Eye (tissue), 1 donor: Measurements from ENCODE around the gene CEPT1.
"Not testable (repeated sequence)": the region's sequence is repeated elsewhere in the genome, so short reads cannot be mapped to it uniquely, and the experiment has no call there.

Experiments used
- DNase-seq: peaks from one replicate; pipeline ENCODE4 v3.0.0-alpha.2; 2015

The CEPT1 gene

DNA sequence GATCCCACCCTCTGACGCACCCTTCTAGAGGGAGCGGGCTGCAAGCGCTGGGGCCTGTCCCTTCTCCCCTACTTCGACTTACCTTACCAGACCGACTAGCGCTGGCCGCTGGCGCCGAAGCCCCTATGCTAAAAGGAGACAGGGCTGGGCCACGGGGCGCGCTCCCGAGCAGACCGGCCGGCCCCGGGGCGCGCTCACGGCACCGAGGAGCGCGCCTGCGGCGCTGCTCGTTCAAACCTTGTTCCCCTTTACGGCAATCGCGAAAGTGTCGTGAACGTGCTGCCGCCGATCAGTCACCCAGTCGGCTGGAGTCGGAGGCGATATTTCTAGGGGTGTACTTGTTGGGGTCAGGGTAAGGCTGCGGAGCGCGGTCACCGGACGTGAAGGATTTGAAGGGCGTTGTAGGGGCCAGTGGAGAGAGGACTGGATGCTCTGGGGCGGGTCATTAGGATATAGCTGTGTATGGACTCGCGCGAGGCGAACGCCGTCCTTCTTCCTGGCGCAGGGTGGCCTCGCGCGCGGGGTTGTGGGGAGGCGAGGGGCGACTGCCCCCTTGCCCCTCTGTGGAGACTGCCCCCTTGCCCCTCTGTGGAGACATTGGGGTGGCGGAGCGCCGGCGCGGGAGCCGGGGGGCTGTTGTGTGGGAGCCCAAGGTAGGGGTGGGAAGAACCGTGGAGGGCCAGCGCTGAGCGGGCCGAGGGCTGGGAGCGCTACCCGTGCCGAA, at the start of gene CEPT1, which contains the start of gene DRAM2:
TSS of gene CEPT1 (plus strand) at position 268 of the 724 bp plus-strand sequence. CDS start 7,492 bp downstream, outside the sequence.
TSS of gene DRAM2 (minus strand) at position 138 of the 724 bp plus-strand sequence. CDS start 8,539 bp downstream, outside the sequence.
- DNase-seq, result peak; percentile 99

DNA sequence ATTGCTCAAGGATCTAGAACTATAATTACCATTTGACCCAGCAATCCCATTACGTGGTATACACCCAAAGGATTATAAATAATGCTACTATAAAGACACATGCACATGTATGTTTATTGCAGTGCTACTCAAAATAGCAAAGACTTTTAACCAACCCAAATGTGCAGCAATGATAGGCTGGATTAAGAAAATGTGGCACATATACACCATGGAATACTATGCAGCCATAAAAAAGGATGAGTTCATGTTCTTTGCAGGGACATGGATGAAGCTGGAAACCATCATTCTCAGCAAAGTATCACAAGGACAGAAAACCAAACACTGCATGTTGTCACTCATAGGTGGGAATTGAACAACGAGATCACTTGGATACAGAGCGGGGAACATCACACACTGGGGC, 44.6 kb upstream of the CEPT1 start:
- DNase-seq, result not testable (repeated sequence)

DNA sequence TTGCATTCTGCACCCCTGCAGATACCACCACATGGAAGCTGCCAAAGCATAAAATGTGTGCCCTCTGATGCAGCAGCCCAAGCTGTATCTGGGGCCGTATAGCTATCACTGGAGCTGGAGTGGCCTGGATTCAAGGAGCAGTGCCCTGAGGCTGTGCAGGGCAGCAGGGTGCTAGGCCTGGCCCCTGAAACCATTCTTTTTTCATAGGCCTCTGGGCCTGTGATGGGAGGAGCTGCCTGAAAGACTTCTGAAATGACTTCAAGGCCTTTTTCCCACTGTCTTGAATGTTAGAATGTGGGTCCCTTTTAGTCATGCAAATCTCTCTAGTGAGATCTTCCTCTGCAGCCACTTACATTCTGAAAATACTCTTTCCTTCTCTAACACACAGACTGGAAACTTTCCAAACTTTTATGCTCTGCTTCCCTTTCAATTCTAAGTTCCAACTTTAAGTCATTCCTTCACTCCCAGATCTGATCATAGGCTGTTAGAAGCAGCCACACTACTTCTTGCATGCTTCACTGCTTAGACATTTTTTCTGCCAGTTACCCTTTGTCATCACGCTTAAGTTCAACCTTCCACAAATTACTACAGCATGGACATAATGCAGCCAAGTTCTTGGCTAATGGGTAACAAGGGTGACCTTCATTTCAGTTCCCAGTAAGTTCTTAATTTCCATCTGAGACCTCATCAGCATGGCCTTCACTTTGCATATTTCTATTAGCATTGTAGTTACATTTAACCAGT, 42.5 kb upstream of the CEPT1 start:
- no peak for DNase-seq

DNA sequence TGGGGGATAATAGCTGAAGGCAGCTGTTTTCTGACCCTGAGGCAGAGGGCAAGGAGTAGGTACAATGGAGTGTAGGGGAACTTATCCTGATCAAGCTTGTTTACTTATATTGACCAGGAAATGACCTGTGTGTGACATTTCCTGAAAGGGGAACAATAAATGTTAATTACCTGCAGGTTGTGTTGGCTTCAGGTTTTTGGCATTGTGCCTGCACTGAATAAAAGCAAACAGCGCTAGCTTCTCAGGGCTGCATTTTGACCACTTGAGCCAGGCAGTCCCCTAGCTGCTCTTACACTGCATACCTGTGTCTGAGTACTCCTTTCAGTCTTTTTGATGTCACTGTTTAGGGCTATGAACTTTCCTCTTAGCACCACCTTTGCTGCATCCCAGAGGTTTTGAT, 40.7 kb upstream of the CEPT1 start:
- no peak for DNase-seq

DNA sequence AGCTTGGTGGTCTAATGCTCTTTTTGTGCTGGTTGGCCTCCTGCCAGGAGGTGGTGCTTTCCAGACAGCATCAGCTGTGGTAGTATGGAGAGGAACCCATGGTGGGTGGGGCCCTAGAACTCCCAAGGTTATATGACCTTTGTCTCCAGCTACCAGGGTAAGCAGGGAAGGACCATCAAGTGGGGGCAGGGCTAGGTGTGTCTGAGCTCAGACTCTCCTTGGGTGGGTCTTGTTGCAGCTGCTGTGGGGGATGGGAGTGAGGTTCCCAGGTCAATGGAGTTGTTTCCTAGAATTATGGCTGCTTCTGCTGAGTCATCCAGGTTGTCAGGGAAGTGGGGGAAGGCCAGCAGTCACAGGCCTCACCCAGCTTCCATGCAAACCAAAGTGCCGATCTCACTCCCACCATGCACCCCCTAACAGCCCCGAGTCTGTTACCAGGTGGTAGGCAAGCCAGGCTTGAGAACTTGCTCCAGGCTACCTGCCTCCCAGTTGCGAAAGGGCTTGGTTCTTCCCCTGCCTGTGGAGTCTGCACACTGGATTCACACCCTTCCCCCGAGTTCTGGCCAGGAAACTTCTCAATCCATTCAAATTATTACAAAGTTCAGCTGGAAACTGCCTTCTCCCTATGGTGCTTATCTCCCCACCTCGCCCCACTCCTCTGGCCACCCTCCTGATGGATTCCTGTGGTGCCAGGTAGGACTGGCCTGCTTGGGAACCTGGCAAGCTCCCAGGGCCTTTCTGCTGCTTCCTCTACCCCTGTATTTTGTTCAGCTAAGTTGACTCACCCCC, 38.0 kb upstream of the CEPT1 start:
- no peak for DNase-seq

DNA sequence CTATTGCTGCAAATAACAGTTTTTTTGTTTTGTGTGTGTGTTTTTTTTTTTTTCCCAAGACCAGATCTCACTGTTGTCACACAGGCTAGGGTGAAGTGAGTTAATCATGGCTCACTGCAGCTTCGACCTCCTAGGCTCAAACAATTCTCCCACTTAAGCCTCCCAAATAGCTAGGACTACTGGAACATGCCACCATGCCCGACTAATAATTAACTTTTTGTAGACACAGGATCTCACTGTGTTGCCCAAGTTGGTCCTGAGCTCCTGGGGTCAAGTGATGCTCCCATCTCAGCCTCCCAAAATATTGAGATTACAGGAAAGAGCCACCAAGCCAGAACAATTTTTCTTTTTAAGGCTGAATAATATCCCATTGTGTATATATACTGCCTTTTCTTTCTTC, 35.0 kb upstream of the CEPT1 start:
- no peak for DNase-seq

DNA sequence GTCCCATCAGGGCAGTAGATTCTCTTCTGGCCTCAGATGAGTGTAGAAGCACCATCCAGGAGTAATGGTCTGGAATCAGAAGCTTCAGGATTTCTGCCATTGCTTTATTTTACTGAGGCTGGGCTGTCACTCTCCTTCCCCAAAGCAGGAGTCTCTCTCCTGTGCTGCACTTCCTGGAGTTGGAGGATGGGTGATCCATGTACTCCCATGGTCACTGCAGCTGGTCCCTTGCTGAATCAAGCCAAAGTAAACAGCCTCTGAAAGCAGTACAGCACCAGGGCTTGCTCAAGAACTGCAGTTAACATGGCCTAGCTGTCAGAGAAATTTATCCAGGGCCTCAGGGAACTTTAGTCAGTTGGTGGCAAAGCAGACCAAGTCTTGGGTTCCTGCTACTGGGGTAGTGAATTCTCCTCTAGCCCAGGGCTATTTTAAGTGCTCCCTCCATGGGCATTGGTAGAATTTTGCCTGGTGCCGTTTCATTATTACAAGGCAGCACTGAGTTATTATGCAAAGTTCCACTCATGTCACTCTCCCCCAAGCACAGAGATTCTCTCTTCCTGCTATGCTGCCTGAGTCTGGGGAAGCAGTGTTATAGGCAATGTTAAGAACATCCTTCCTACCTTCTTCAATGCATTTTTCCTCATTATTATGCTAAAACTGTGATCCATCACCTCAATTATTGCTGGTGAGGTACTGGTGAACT, 29.7 kb upstream of the CEPT1 start:
- DNase-seq, result no peak

DNA sequence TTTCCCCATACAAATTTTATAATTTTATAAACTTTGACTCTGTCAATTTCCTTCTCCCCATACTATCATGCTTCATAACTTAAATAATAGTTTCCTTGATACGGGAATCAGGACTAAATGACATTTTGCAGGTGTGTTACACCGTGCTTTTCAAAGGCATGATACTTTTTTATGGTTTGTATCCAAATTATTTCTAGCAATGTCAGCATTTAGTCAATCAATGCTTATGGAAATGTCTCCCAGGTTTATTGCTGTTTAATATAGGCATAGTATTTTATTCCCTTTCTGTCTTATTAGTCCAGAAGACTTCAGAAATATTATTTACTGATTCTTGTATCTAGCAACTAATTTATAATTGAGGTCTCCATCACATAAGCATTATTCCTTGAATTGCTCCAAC, 23.5 kb upstream of the CEPT1 start:
- DNase-seq, result no peak

DNA sequence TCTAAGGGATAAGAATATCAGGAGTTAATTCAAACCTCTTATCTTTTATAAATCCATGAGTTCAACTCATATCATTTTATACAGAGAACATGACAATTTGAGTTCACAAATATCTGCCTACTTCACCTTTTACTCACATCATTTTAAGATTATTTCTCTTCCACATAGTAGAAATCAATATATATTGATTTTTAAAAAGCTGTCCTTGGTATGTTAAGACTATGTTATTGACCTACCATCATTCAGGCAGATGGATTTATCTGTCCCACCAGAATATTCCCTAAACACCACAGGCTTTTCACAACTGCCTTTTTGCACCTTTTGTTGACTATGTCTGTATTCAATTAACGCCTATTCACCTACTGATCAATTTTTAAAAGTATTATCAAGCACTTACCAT, 13.7 kb upstream of the CEPT1 start:
- DNase-seq, result no peak

DNA sequence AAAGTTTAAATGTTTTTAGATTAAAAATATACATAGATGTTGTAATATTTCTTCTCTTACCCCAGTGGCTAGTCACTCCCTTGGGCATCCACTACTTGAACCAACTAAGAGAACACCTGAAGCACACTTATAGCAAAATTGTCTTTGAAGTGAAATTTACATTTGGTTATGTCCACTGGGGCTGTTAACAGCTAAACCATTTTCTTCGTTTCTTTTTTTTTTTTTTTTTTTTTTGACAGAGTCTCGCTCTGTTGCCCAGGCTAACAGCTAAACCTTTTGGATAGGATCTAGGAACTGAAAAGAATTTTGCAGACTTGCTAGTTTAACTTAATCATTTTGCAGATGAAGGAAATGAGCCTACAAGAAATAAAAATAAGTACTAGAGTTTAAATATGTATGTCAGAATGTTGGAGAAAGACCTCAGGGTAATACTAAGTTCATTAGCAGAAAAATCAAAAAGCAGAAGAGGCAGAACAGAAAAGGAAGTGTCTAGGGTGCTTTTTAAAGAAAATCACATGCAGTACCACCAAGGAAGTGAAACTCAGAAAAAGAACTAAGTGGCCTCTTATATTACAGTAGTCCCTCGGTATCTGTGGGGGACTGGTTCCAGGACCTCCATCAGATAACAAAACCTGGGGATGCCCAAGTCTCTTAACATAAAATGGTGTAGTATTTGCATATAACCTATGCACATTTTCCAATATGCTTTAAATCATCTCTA, 11.9 kb upstream of the CEPT1 start:
- DNase-seq, result no peak

DNA sequence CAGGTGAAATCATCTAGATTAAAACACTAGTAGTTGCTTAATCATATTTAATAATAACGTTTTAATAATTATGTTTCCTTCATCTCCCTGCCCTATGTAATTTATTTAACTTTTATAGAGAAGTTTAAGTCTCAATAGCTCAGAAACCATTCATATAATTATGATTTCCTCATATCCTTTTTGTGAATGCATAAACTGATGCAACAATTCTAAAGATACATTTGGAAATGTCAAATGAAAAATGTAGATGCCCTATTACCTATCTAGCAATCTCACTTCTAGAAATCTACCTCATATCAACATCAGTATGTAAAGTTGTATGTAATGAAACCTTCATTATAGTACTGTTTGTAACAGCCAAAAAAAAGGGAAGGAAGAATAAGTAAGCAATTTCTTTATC, 10.6 kb upstream of the CEPT1 start:
- no peak for DNase-seq

DNA sequence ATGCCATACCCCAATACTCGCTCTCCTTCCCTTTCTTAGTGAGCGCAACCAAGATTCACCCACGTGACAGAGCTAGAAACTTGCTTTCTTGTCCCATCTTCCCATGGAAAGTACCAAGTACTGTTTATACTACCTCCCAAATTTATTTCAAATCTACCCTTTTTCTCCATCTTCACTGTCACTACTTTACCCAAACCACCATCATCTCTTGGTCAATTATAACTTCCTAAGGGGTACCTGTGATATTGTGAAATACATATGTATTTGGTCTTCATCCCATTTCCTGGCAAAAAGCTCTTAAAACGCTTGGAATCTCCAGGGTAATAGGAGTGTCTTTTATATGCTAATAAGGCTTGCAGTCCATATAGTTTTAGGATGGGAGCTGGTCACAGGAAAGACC, 8.3 kb upstream of the CEPT1 start:
- no peak for DNase-seq

DNA sequence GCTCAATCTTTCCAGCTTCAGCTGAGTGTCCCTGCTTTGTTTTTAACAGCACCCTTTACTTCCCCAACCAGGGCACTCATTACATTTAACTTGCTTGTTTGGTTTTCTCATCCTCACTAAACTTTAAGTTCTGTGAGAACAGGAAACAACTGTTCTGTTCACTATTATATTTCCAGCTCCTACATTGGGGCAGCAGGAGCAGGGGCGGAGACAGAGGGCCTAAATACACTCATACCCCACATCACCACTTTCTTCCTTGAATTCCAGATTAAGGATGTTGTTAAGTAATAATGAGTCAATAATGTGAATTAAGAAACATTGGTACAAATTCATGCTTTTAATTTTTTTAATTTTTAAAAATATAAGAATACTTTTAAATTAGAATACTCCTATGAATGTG, 6.2 kb upstream of the CEPT1 start:
- no peak for DNase-seq

DNA sequence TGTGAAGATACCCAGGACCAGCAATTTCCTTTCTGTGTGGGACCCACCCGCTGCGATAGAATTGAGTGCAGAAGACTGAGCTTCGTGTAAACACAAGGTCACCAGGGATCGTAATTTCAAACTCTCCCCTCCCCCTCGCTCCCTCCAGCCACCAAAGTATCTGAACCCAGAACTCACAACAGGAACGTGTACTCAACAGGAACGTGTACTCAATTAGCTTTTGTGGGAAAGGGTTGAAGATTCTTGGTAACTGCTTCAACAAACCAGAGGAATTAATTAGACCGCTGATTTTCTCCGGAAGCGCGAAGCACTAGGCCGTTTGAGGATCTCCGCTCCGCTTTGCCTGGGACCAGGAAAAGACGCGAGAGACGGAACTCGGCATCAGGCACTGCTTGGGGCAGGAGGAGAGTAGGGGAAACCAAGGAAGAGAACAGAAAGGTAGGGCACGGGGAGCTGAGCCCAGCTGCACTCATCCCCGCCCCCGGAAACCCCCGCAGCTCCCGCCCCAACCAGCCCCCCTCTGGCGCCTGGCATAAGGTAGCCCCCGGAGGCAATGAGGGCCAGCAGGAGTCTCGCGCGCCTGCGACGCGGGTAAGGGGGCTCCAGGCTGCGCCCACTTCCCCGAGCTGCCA, 583 bp upstream of the CEPT1 start:
- peak; percentile 94 for DNase-seq

DNA sequence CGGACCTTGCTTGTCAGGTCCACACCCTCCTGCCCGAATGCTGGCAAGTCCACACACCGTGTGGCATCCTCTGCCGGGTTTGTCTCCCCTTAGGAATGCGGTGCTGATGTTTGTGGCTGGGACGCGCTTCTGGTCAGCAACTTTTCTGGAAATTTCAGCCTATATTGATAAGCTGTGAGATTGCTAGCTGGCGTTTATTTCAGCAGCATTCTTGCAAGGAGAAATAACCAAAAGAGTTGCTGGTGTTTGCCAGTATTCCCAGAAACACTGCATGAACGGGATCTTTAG, 601 bp downstream of the CEPT1 start:
- DNase-seq, result no peak

DNA sequence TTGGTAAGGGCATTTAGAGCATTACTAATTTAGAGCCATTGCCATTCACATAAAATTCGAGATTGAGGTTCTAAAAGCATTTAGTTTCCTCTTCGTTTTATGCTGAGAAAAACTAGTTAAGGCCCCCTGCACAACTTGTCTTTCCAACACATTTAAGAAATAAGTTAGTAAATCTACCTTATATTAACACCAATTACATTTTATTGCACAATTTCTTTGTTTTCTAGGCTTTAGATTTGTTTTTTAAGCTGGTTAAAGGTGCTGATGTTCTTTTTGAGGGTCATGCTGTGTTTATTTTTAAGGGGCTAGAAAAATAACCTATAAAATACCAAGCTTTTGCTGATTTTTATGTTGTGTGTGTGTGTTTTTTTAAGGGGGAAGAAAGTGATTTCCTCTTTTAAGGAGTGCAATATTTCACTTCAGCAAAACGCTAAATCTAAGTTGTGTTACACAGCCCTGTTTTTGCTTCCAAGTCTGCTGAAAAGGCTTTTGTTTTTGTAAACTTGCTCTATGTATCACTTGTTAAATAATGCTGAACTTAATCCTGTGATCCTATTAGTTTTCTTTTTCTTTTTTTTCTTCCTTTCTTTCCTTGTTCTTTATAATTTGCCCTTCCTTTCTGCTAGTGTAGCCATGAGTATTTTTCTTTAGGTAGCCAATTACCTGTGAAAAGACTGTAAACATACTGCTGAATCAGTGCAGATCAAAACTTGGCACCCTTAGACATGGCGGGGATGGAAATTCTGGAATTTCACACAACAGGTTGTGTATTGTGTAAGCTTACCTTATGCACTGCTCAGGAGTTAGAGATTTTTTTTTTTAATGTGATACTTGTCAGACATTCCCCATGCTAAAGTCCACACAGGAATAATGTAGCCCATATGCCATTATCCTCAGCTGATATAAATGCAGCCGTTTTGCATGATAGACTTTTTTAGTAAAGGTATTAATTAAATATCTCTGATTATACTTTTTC, 1.5 kb downstream of the CEPT1 start:
- no peak for DNase-seq

DNA sequence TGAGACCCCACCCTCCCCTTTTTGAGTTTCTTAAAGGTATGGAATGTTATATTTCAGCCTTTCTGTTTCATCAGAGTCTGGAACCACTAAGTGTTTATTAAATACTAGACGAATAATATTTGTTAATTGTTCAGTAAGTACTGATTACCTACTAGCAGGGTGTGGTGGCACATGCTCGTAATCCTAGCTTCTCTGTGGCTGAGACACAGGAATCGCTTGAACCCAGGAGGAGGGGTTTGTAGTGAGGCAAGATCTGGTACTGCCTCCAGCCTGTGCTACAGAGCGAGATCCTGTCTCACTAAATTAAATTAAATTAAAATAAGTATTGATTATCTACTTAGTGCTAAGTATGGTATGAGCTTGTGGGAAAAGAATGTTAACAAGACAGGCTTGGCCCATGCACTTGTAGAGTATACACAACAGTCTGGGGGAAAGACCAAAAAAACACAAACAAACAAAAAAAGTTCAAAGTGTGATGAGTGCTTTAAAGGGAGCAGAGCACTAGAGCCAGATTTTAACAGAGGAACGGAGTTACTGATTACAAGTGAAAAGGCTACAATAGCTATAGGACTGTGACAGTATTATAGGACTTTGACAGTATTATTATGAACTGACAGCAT, 2.4 kb downstream of the CEPT1 start:
- DNase-seq, result no peak

DNA sequence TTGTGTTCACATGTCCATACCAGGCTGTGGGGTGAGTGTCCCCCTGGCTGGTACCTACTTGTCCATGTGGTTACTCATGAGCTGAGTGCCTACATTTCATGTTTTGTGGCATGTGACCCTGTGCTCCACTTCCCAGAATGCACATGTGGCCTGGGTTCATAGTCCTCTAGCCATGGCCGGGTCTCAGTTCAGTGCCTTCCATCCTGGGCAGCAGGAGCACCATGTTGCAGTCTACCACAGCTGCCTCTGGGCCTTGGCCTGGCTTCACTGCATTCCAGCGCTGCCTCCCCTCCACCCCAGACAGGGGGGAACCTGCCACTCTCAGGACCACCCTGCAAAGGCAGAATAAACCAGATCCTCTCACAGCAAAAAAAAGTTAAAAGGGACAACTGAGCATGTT, 5.5 kb downstream of the CEPT1 start:
- DNase-seq, result no peak

DNA sequence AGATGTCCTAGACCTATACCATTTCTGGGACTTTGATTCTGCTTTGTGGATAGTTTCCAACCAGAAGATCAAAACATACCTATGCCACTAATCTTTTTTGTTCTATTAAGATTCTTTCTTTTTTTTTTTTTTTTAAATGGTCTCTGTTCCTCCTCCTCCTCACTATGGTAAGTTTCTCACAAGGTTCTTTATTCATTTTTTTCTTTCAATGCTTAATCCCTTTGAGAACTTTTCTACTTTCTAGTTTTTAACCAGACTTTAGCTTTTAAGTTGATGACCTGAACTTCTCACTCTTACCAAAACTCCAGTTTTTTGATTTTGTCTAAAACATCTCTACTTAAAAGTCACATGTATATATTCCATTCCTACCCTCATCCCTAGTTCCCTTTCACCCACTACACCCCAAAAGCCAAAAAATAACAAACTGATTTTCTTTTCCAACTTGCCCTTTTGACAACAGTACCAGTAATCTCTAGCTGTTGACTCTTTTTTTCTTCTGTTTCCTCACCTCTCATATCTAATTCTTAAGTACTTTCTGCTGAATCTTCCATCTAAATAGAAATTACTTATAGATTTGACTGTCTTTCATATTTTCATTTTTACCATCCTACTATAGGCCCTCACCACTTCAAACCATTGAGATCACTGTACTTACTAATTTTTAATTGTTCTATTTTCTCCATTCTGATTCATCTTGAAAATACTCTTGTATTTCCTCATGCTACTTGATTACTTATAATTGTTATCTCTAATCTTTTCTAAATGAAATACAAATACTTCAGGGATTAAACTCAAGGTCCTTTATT, 6.1 kb downstream of the CEPT1 start:
- DNase-seq, result no peak
